HepG2 (cell line): Measurements from ENCODE around the gene SASH1. TPM values are rescaled to one million over a fixed set of nuclear protein-coding genes. Genes with fewer than 3 reads are reported as not detected.

Experiments
- ATAC-seq: fragments of 200-7000 bp; cut with Tn5 transposase; 3 replicates; pipeline ENCODE4 v1.9.1; 2020; ENCODE audit warnings: mild to moderate bottlenecking, moderate library complexity
- BruUV-seq: library from RNA; stranded (reverse); fragments of 400-500 nt; replicated peaks from 2 replicates; lab custom pipeline; 2021; lab: Mats Ljungman, UMichigan
- CTCF ChIA-PET: fragments of 300-600 bp; formaldehyde crosslinking; extraction: SDS; loops from one replicate; lab custom pipeline; 2021; ENCODE audit warnings: low total read pairs, inconsistent platforms, low intra/inter-chr PET ratio; lab: Yijun Ruan, JAX
- POLR2A ChIA-PET: fragments of 350-600 bp; sonication (Branson Sonifier 250); formaldehyde crosslinking; loops from one replicate; lab custom pipeline; 2020; ENCODE audit warnings: antibody characterized with exemption, inconsistent platforms; lab: Yijun Ruan, JAX
- DNase-seq: peaks from one replicate; pipeline ENCODE4 v3.0.0-alpha.2; 2015; ENCODE audit warnings: low spot score
- FAIRE-seq: peaks from 3 replicates; lab custom pipeline; 2011; peaks lifted over from hg19 to GRCh38; lab: Jason Lieb, UNC
- H2AFZ ChIP-seq: one replicate; pipeline ENCODE4 v1.6.1; 2011; ENCODE audit warnings: low read length, inconsistent platforms
- H3K27ac ChIP-seq: fragments of 300-600 bp; 3 replicates; pipeline ENCODE4 v1.8.0; 2011; ENCODE audit warnings: mixed run types, mild to moderate bottlenecking, mixed read lengths, low read length, inconsistent platforms; ENCODE audit not compliant: insufficient read depth; ENCODE audit errors: extremely low read length
- H3K27me3 ChIP-seq, 2 experiments: fragments of 200-600 bp in 1 of 2; 2 replicates in 1 of 2; 3 replicates in 1 of 2; pipeline versions ENCODE4 v1.6.0 to v1.8.0; 2011; ENCODE audit warnings: low read length in 2 of 2, mild to moderate bottlenecking in 2 of 2, moderate library complexity in 2 of 2, inconsistent platforms in 1 of 2; ENCODE audit not compliant: insufficient read depth in 2 of 2, control insufficient read depth in 1 of 2
- H3K36me3 ChIP-seq, 2 experiments: fragments of 200-600 bp in 1 of 2; replicated peaks in 1 of 2; 2 replicates in 1 of 2; 3 replicates in 1 of 2; pipeline versions ENCODE4 v1.5.1 to v1.8.0; 2011; ENCODE audit warnings: low read length in 2 of 2, inconsistent platforms in 1 of 2; ENCODE audit not compliant: insufficient read depth in 2 of 2, control insufficient read depth in 1 of 2
- H3K4me1 ChIP-seq: 2 replicates; pipeline ENCODE4 v1.5.1; 2012; ENCODE audit warnings: low read length, inconsistent platforms; ENCODE audit not compliant: insufficient read depth
- H3K4me2 ChIP-seq: 2 replicates; pipeline ENCODE4 v1.6.0; 2011; ENCODE audit warnings: low read depth, low read length, inconsistent platforms
- H3K4me3 ChIP-seq, 3 experiments: fragments of 200-600 bp in 1 of 3; sonication (generic), shearing (Covaris generic) in 1 of 3; replicated peaks in 1 of 3; 2 replicates each; pipeline ENCODE4 v1.5.1; 2011 to 2016; ENCODE audit warnings: low read length in 3 of 3, inconsistent platforms in 2 of 3, low read depth in 2 of 3, mild to moderate bottlenecking in 2 of 3, control low read depth in 1 of 3, mixed read lengths in 1 of 3; ENCODE audit not compliant: insufficient read depth in 1 of 3
- H3K79me2 ChIP-seq: one replicate; pipeline ENCODE4 v1.6.1; 2011; ENCODE audit warnings: low read length, inconsistent platforms; ENCODE audit not compliant: insufficient read depth
- H3K9ac ChIP-seq: 2 replicates; pipeline ENCODE4 v1.6.0; 2011; ENCODE audit warnings: mild to moderate bottlenecking, low read depth, low read length, inconsistent platforms; ENCODE audit not compliant: insufficient read depth
- H3K9me3 ChIP-seq: 2 replicates; pipeline ENCODE4 v1.5.1; 2012; ENCODE audit warnings: mild to moderate bottlenecking, low read length
- H4K20me1 ChIP-seq: 2 replicates; pipeline ENCODE4 v1.6.0; 2011; ENCODE audit warnings: inconsistent platforms, mild to moderate bottlenecking, low read length, moderate library complexity; ENCODE audit not compliant: insufficient read depth
- ATF1 ChIP-seq: IDR thresholded peaks from 2 replicates; pipeline ENCODE4 v1.6.1; 2016; ENCODE audit warnings: mild to moderate bottlenecking, control low read depth
- ATF3 ChIP-seq: sonication (generic); formaldehyde crosslinking; IDR thresholded peaks from 2 replicates; pipeline ENCODE4 v1.4.0; 2020; ENCODE audit warnings: missing genetic modification reagents
- CEBPB ChIP-seq: IDR thresholded peaks from 2 replicates; pipeline ENCODE4 v1.6.1; 2011; ENCODE audit warnings: low read depth, low read length, improper control_type of control experiment, borderline replicate concordance
- ELF1 ChIP-seq: sonication (generic); formaldehyde crosslinking; IDR thresholded peaks from 2 replicates; pipeline ENCODE4 v1.4.0; 2020; ENCODE audit warnings: missing genetic modification reagents
- FOXO4 ChIP-seq: sonication (generic); formaldehyde crosslinking; conservative IDR thresholded peaks from 2 replicates; pipeline ENCODE4 v1.8.1; 2023; ENCODE audit warnings: missing genetic modification reagents
- GTF2F1 ChIP-seq: fragments of 150-350 bp; IDR thresholded peaks from 2 replicates; pipeline ENCODE4 v1.6.1; 2014; ENCODE audit warnings: low read length
- KLF16 ChIP-seq, 2 experiments: sonication (generic) in 1 of 2; formaldehyde crosslinking in 1 of 2; IDR thresholded peaks; 2 replicates each; pipeline versions ENCODE4 v1.6.1 to v1.8.0; 2016 to 2023; ENCODE audit warnings: missing genetic modification reagents in 2 of 2, missing compliant biosample characterization in 1 of 2
- LCORL ChIP-seq, 2 experiments: fragments of 450-650 bp in 1 of 2; sonication (generic) in 1 of 2; formaldehyde crosslinking in 1 of 2; IDR thresholded peaks; 2 replicates each; pipeline versions ENCODE4 v1.5.0 to v1.6.1; 2017 to 2020; ENCODE audit warnings: antibody characterized with exemption in 1 of 2, missing genetic modification reagents in 1 of 2
- MAFK ChIP-seq, 2 experiments: IDR thresholded peaks in 1 of 2; conservative IDR thresholded peaks in 1 of 2; 2 replicates each; pipeline ENCODE4 v1.6.1; 2011; ENCODE audit warnings: improper control_type of control experiment in 2 of 2, low read length in 2 of 2
- NFYC ChIP-seq: IDR thresholded peaks from 2 replicates; pipeline ENCODE4 v1.6.1; 2016; ENCODE audit warnings: missing genetic modification reagents, missing compliant biosample characterization
- NONO ChIP-seq, 2 experiments: fragments of 450-650 bp in 1 of 2; sonication (generic) in 1 of 2; formaldehyde crosslinking in 1 of 2; IDR thresholded peaks in 1 of 2; conservative IDR thresholded peaks in 1 of 2; 2 replicates each; pipeline versions ENCODE4 v1.6.1 to v1.8.0; 2017 to 2022; ENCODE audit warnings: mild to moderate bottlenecking in 1 of 2, missing genetic modification reagents in 1 of 2, moderate library complexity in 1 of 2
- NR1H2 ChIP-seq: sonication (generic); formaldehyde crosslinking; IDR thresholded peaks from 2 replicates; pipeline ENCODE4 v1.8.1; 2022; ENCODE audit warnings: low read depth, missing genetic modification reagents, borderline replicate concordance
- PHF21A ChIP-seq: sonication (generic); formaldehyde crosslinking; IDR thresholded peaks from 2 replicates; pipeline ENCODE4 v1.5.0; 2020; ENCODE audit warnings: mild to moderate bottlenecking, missing genetic modification reagents
- RFXANK ChIP-seq: IDR thresholded peaks from 2 replicates; pipeline ENCODE4 v1.6.1; 2016
- SIX1 ChIP-seq: sonication (generic); formaldehyde crosslinking; IDR thresholded peaks from 2 replicates; pipeline ENCODE4 v1.4.0; 2020; ENCODE audit warnings: missing genetic modification reagents, borderline replicate concordance
- SYNCRIP ChIP-seq: fragments of 200-400 bp; formaldehyde crosslinking; IDR thresholded peaks from 2 replicates; pipeline ENCODE4 v1.6.1; 2018; ENCODE audit warnings: mild to moderate bottlenecking, low read depth, low read length; ENCODE audit not compliant: insufficient read depth
- ZFAT ChIP-seq: sonication (generic); formaldehyde crosslinking; conservative IDR thresholded peaks from 2 replicates; pipeline ENCODE4 v1.8.1; 2023; ENCODE audit warnings: missing genetic modification reagents, inconsistent platforms
- ZNF484 ChIP-seq: sonication (generic); formaldehyde crosslinking; IDR thresholded peaks from 2 replicates; pipeline ENCODE4 v1.5.1; 2020; ENCODE audit warnings: mild to moderate bottlenecking, low read depth, missing genetic modification reagents, borderline replicate concordance
- ZNF556 ChIP-seq: sonication (generic); formaldehyde crosslinking; IDR thresholded peaks from 2 replicates; pipeline ENCODE4 v1.4.0; 2020; ENCODE audit warnings: mild to moderate bottlenecking, missing genetic modification reagents, borderline replicate concordance
- ZNF605 ChIP-seq: sonication (generic); formaldehyde crosslinking; IDR thresholded peaks from 2 replicates; pipeline ENCODE4 v1.8.0; 2022; ENCODE audit warnings: mild to moderate bottlenecking, missing genetic modification reagents
- ZNF614 ChIP-seq: IDR thresholded peaks from 2 replicates; pipeline ENCODE4 v1.6.1; 2018; ENCODE audit warnings: missing biosample characterization, missing genetic modification reagents, inconsistent platforms, borderline replicate concordance
- ZNF776 ChIP-seq: sonication (generic); formaldehyde crosslinking; IDR thresholded peaks from 2 replicates; pipeline ENCODE4 v1.4.0; 2020; ENCODE audit warnings: mild to moderate bottlenecking, missing genetic modification reagents
- WGBS: methylation state at CpG from one replicate; pipeline ENCODE4 v1.1.6; 2017; ENCODE audit warnings: low lambda C conversion rate; 5-methylcytosine and 5-hydroxymethylcytosine counted together
- in situ Hi-C: cut with HindIII; loops from 2 replicates; pipeline ENCODE4 v1.10.0; 2017; ENCODE audit warnings: low pct_unique_long_range_greater_than_20kb; ENCODE audit not compliant: extremely low pct_ligation_motif_present
- intact Hi-C: fragments of 100-400 bp; cut with micrococcal nuclease; formaldehyde crosslinking; loops from one replicate; pipeline ENCODE4 v1.10.0; 2022; ENCODE audit not compliant: unreplicated experiment
- polyA plus RNA-seq, 8 experiments: library from polyadenylated mRNA; depleted of rRNA in 3 of 8; stranded (reverse) in 7 of 8; unstranded in 1 of 8; fragments of >200 nt; fragmentation: Illumina TruSeq in 4 of 8; extraction: Trizol in 4 of 8; gene quantifications; 2 replicates each; pipeline versions ENCODE4 v1.2.1 to v1.2.3, GENCODE V29; 2011 to 2016; ENCODE audit warnings: low read depth in 4 of 8, missing spikeins in 1 of 8, mixed read lengths in 1 of 8; ENCODE audit not compliant: insufficient read depth in 1 of 8
- total RNA-seq, 5 experiments: library from RNA; depleted of rRNA; stranded (reverse); fragments of >200 nt; fragmentation: Illumina TruSeq; extraction: Trizol; gene quantifications; 2 replicates each; pipeline ENCODE4 v1.2.3, GENCODE V29; 2016; ENCODE audit warnings: low read depth in 1 of 5

SASH1 gene
- total and polyA plus RNA-seq, 2 of the 13 experiments (the other 11 are each of a cell fraction or from before 2014, with no cell fraction given), result 7.5 to 8.2 TPM

DNA sequence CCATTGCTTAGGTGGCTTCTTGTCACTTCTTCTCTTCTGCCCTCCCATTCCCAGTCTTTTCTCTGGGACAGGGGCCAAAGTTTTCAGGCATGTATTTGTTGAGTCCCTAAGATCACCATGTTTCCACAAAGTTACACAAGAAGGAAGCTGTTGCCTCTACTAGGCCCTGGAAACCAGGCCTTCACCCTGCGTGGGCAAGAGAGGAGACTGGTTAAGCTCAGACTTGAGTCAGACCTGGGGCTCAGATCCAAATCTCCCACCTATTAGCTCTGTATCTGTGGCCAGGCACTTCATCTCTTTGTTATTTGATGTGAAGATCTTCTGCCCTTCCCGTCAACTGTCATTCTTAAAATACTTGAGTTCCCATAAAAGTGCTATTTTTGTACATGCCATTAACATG is 154.6 kb downstream of the SASH1 start (continued):
- TF ChIP-seq ZNF484 (no peak), NONO (IDR thresholded peaks at IDR 0.05) (no peak), NONO (CRISPR knock-in tag; conservative IDR thresholded peaks at IDR 0.05) (no peak), NR1H2 (CRISPR knock-in tag) (no peak)
- TF ChIP-seq, all 625 proteins: peak for 0

GRCh38 chr6:148497717-148498116 is 155.1 kb downstream of the SASH1 start:
- Histone ChIP-seq H3K9me3 (no peaks in the 10 kb centered on the region), H3K4me1 (no peaks in the 10 kb centered on the region), H3K36me3 (no peaks in the 10 kb centered on the region), H3K27me3 (no peaks in the 10 kb centered on the region), H2AFZ (no peak overlapping the region), H4K20me1 (no peaks in the 10 kb centered on the region), H3K79me2 (no peaks in the 10 kb centered on the region), H3K9ac (no peak overlapping the region), H3K4me2 (no peak overlapping the region), H3K4me3 (no peak overlapping the region), H3K27ac (no peak overlapping the region)
- TF ChIP-seq ZNF776 (no peak), FOXO4 (CRISPR knock-in tag) (no peak), ZNF614 (CRISPR knock-in tag) (no peak), SIX1 (CRISPR knock-in tag) (no peak), CEBPB (no peak), NFYC (no peak), RFXANK (CRISPR knock-in tag) (no peak), LCORL (IDR thresholded peaks at IDR 0.05) (no peak), LCORL (CRISPR knock-in tag; IDR thresholded peaks at IDR 0.05) (no peak), PHF21A (no peak), MAFK (conservative IDR thresholded peaks at IDR 0.05 in 1 of 2, IDR thresholded peaks at IDR 0.05 in 1 of 2; ENCODE audit: low read length in 2 of 2) (no peak), ATF3 (CRISPR knock-in tag) (no peak), ZFAT (CRISPR knock-in tag) (no peak), ZNF605 (CRISPR knock-in tag) (no peak), ELF1 (CRISPR knock-in tag) (no peak), GTF2F1 (no peak), KLF16 (CRISPR knock-in tag; IDR thresholded peaks at IDR 0.05) (no peak), ZNF556 (CRISPR knock-in tag) (no peak), ATF1 (no peak), SYNCRIP (no peak)
- WGBS, result 97% methylated on average over 5 of the region's 5 CpGs
- in situ Hi-C loops (no loop called here), intact Hi-C loops (no loop called here)
- ChIA-PET CTCF (no interaction called here), POLR2A (no interaction called here)
- FAIRE-seq (no peak), ATAC-seq (no peak), DNase-seq (no peak)
- BruUV-seq, result no TSS peak
